IMR-90 (cell line): ENCODE measurements around the gene GPRC5D. TPM values are rescaled to one million over a fixed set of nuclear protein-coding genes. Genes with fewer than 3 reads are reported as not detected.

Experiments used
- ATAC-seq: fragments of 200-7000 bp; cut with Tn5 transposase; 2 replicates; pipeline ENCODE4 v1.9.1; 2020; ENCODE audit warnings: low read depth, mild to moderate bottlenecking, moderate library complexity
- BruUV-seq: library from RNA; stranded (reverse); fragments of 400-500 nt; replicated peaks from 2 replicates; lab custom pipeline; 2021; lab: Mats Ljungman, UMichigan
- CTCF ChIA-PET: fragments of 300-600 bp; formaldehyde crosslinking; extraction: SDS; loops from one replicate; lab custom pipeline; 2021; ENCODE audit warnings: antibody characterized with exemption; lab: Yijun Ruan, JAX
- POLR2A ChIA-PET: fragments of 300-600 bp; sonication (Branson Sonifier 250); formaldehyde crosslinking; loops from one replicate; lab custom pipeline; 2022; ENCODE audit warnings: antibody characterized with exemption; ENCODE audit not compliant: unreplicated experiment; lab: Charles Lee
- DNase-seq: peaks from one replicate; pipeline ENCODE4 v3.0.0; 2013
- H2AFZ ChIP-seq: replicated peaks from 2 replicates; pipeline ENCODE3; 2013; ENCODE audit warnings: low read length, mild to moderate bottlenecking; ENCODE audit not compliant: poor library complexity
- H2AK5ac ChIP-seq: 2 replicates; pipeline ENCODE4 v1.6.1; 2013; ENCODE audit warnings: low read depth, low read length, inconsistent platforms
- H2AK9ac ChIP-seq: replicated peaks from 2 replicates; pipeline ENCODE3; 2013; ENCODE audit warnings: mild to moderate bottlenecking, low read depth, low read length, moderate library complexity; ENCODE audit not compliant: poor library complexity
- H2BK120ac ChIP-seq: 2 replicates; pipeline ENCODE4 v1.6.1; 2013; ENCODE audit warnings: low read depth, low read length, inconsistent platforms
- H2BK15ac ChIP-seq: 3 replicates; pipeline ENCODE4 v1.6.1; 2013; ENCODE audit warnings: low read depth, low read length, inconsistent platforms
- H2BK20ac ChIP-seq: 2 replicates; pipeline ENCODE4 v1.6.1; 2013; ENCODE audit warnings: low read depth, mild to moderate bottlenecking, inconsistent platforms, low read length, moderate library complexity
- H2BK5ac ChIP-seq: 2 replicates; pipeline ENCODE4 v1.6.1; 2013; ENCODE audit warnings: mild to moderate bottlenecking, low read depth, low read length, inconsistent platforms; ENCODE audit not compliant: poor library complexity, severe bottlenecking
- H3K14ac ChIP-seq: replicated peaks from 2 replicates; pipeline ENCODE4 v1.6.1; 2013; ENCODE audit warnings: low read depth, low read length, inconsistent platforms
- H3K18ac ChIP-seq: 2 replicates; pipeline ENCODE4 v1.6.1; 2013; ENCODE audit warnings: low read depth, low read length, control low read depth
- H3K23ac ChIP-seq: 2 replicates; pipeline ENCODE4 v1.6.1; 2013; ENCODE audit warnings: low read depth, low read length, inconsistent platforms
- H3K27ac ChIP-seq: 2 replicates; pipeline ENCODE4 v1.5.1; 2013; ENCODE audit warnings: mild to moderate bottlenecking, control low read depth, low read length; ENCODE audit not compliant: insufficient read depth
- H3K27me3 ChIP-seq: 2 replicates; pipeline ENCODE4 v1.6.1; 2013; ENCODE audit warnings: low read length; ENCODE audit not compliant: control insufficient read depth, insufficient read depth
- H3K36me3 ChIP-seq: 2 replicates; pipeline ENCODE4 v1.6.1; 2013; ENCODE audit warnings: low read length, mixed read lengths; ENCODE audit not compliant: control insufficient read depth, insufficient read depth
- H3K4ac ChIP-seq: 2 replicates; pipeline ENCODE4 v1.6.1; 2013; ENCODE audit warnings: low read depth, low read length, inconsistent platforms
- H3K4me1 ChIP-seq: 2 replicates; pipeline ENCODE4 v1.6.1; 2013; ENCODE audit warnings: low read length, mixed read lengths; ENCODE audit not compliant: control insufficient read depth, insufficient read depth
- H3K4me2 ChIP-seq: 2 replicates; pipeline ENCODE4 v1.6.1; 2013; ENCODE audit warnings: low read depth, mild to moderate bottlenecking, control low read depth, low read length, moderate library complexity
- H3K4me3 ChIP-seq: 2 replicates; pipeline ENCODE4 v1.5.1; 2013; ENCODE audit warnings: low read depth, mild to moderate bottlenecking, control low read depth, low read length, moderate library complexity; ENCODE audit not compliant: insufficient read depth
- H3K56ac ChIP-seq: 2 replicates; pipeline ENCODE4 v1.6.1; 2013; ENCODE audit warnings: low read length, inconsistent platforms; ENCODE audit not compliant: insufficient read depth; ENCODE audit errors: extremely low read depth
- H3K79me1 ChIP-seq, 2 experiments: 2 replicates each; pipeline ENCODE4 v1.6.1; 2013; ENCODE audit warnings: low read length in 2 of 2, inconsistent platforms in 1 of 2, low read depth in 1 of 2
- H3K9ac ChIP-seq: 2 replicates; pipeline ENCODE4 v1.6.1; 2013; ENCODE audit warnings: low read depth, low read length, control low read depth
- H3K9me1 ChIP-seq: 2 replicates; pipeline ENCODE4 v1.6.1; 2013; ENCODE audit warnings: low read length, inconsistent platforms; ENCODE audit not compliant: insufficient read depth
- H3K9me3 ChIP-seq: 2 replicates; pipeline ENCODE4 v1.6.1; 2013; ENCODE audit warnings: low read length; ENCODE audit not compliant: control insufficient read depth, insufficient read depth
- H4K20me1 ChIP-seq: 2 replicates; pipeline ENCODE4 v1.6.1; 2013; ENCODE audit warnings: low read length, inconsistent platforms; ENCODE audit not compliant: insufficient read depth
- H4K5ac ChIP-seq: 2 replicates; pipeline ENCODE4 v1.6.1; 2013; ENCODE audit warnings: mild to moderate bottlenecking, low read depth, low read length, control low read depth
- H4K8ac ChIP-seq, 2 experiments: 2 replicates each; pipeline ENCODE4 v1.6.1; 2013; ENCODE audit warnings: low read depth in 2 of 2, low read length in 2 of 2, control low read depth in 1 of 2, inconsistent platforms in 1 of 2
- H4K91ac ChIP-seq: 2 replicates; pipeline ENCODE4 v1.6.1; 2013; ENCODE audit warnings: low read depth, low read length, inconsistent platforms; ENCODE audit not compliant: insufficient read depth
- CEBPB ChIP-seq: IDR thresholded peaks from 2 replicates; pipeline ENCODE4 v1.6.1; 2012; ENCODE audit warnings: low read depth, low read length, improper control_type of control experiment
- CTCF ChIP-seq: conservative IDR thresholded peaks from 2 replicates; pipeline ENCODE4 v1.5.1; 2012; ENCODE audit warnings: mild to moderate bottlenecking, low read depth, low read length, improper control_type of control experiment
- ELK1 ChIP-seq: fragments of 150-350 bp; IDR thresholded peaks from 2 replicates; pipeline ENCODE4 v1.6.1; 2016; ENCODE audit warnings: low read depth, mild to moderate bottlenecking, low read length, moderate library complexity, borderline replicate concordance
- FOS ChIP-seq: fragments of 150-350 bp; IDR thresholded peaks from 2 replicates; pipeline ENCODE4 v1.6.1; 2016; ENCODE audit warnings: low read depth, low read length
- MAFK ChIP-seq: IDR thresholded peaks from 2 replicates; pipeline ENCODE4 v1.6.1; 2012; ENCODE audit warnings: low read depth, low read length, improper control_type of control experiment
- MXI1 ChIP-seq: IDR thresholded peaks from 2 replicates; pipeline ENCODE4 v1.6.1; 2012; ENCODE audit warnings: low read depth, mild to moderate bottlenecking, low read length, moderate library complexity, borderline replicate concordance
- NFE2L2 ChIP-seq: fragments of 150-350 bp; IDR thresholded peaks from 2 replicates; pipeline ENCODE4 v1.6.1; 2016; ENCODE audit warnings: low read depth, mild to moderate bottlenecking, low read length
- POLR2A ChIP-seq: IDR thresholded peaks from 2 replicates; pipeline ENCODE4 v1.6.1; 2012; ENCODE audit warnings: mild to moderate bottlenecking, low read depth, low read length
- RAD21 ChIP-seq: IDR thresholded peaks from 2 replicates; pipeline ENCODE4 v1.6.1; 2012; ENCODE audit warnings: low read length, improper control_type of control experiment
- RCOR1 ChIP-seq: IDR thresholded peaks from 2 replicates; pipeline ENCODE4 v1.6.1; 2012; ENCODE audit warnings: mild to moderate bottlenecking, low read length, improper control_type of control experiment; ENCODE audit not compliant: insufficient replicate concordance
- RFX5 ChIP-seq: IDR thresholded peaks from 2 replicates; pipeline ENCODE4 v1.8.0; 2012; ENCODE audit warnings: low read depth, mild to moderate bottlenecking, low read length, moderate library complexity
- SMC3 ChIP-seq: fragments of 150-350 bp; IDR thresholded peaks from 2 replicates; pipeline ENCODE4 v1.6.1; 2016; ENCODE audit warnings: low read depth, mild to moderate bottlenecking, antibody characterized with exemption, low read length, moderate library complexity
- USF2 ChIP-seq: fragments of 150-350 bp; IDR thresholded peaks from 2 replicates; pipeline ENCODE4 v1.6.1; 2017; ENCODE audit warnings: mild to moderate bottlenecking, antibody characterized with exemption, low read length, low read depth
- WGBS, 2 experiments: methylation state at CpG; one replicate each; pipeline versions ENCODE4 v1.1.5 to v1.1.7; 2013; ENCODE audit warnings: missing lambda C conversion rate in 2 of 2; ENCODE audit not compliant: insufficient read length in 1 of 2; ENCODE audit errors: extremely low coverage in 2 of 2; 5-methylcytosine and 5-hydroxymethylcytosine counted together
- dilution Hi-C: fragments of 300-500 bp; cut with HindIII; formaldehyde crosslinking; loops from one replicate; pipeline ENCODE4 v1.14.3; 2018; ENCODE audit warnings: low sequenced_read_pairs; ENCODE audit not compliant: unreplicated experiment
- in situ Hi-C: fragments of 300-500 bp; cut with MboI; formaldehyde crosslinking; loops from 3 replicates; pipeline ENCODE4 v1.14.3; 2019; ENCODE audit warnings: low sequenced_read_pairs, inconsistent platforms, mixed read lengths
- intact Hi-C: fragments of 100-400 bp; cut with micrococcal nuclease; formaldehyde crosslinking; loops from 2 replicates; pipeline ENCODE4 v1.10.0; 2022
- polyA plus RNA-seq, 3 experiments: library from polyadenylated mRNA; depleted of rRNA; stranded (reverse); fragments of >200 nt; gene quantifications; 2 replicates each; pipeline ENCODE4 v1.2.3, GENCODE V29; 2012; ENCODE audit warnings: low replicate concordance in 1 of 3
- total RNA-seq: library from RNA; depleted of rRNA; stranded (reverse); fragments of >200 nt; gene quantifications from 2 replicates; pipeline ENCODE4 v1.2.3, GENCODE V29; 2012

GPRC5D gene
- total and polyA plus RNA-seq, 2 of the 4 experiments (the other 2 are of a cell fraction): not detected

GRCh38 chr12:12900786-12901157 lies 51.2 kb downstream of the GPRC5D start:
- peak overlapping the region; percentile 18 for H3K18ac ChIP-seq
- H3K79me1 ChIP-seq: peaks cover 26 to 74% of the 10 kb centered on the region in 2 experiments; a peak in 3 of 4 replicates
- H2BK20ac ChIP-seq: peak overlapping the region; percentile 86
- ATAC-seq (no peak), DNase-seq (no peak)
- ChIA-PET CTCF (interaction anchor here (0.6 kb wide), 1 partner anchor 62 kb away, joined by 7 read pairs; no protein-coding TSS in a partner anchor), POLR2A (no interaction called here)
- H3K27me3 ChIP-seq: no peaks in the 10 kb centered on the region
- H2BK15ac ChIP-seq: peak overlapping the region; percentile 78; the same call in 1 of the 3 replicates
- H3K4ac ChIP-seq: peak overlapping the region; percentile 91
- peak overlapping the region in 1 of 2 experiments; percentile 63; a peak in 3 of 4 replicates for H4K8ac ChIP-seq
- dilution Hi-C loops: no loop called here
- H3K9ac ChIP-seq: no peak overlapping the region
- no CpG with 5 or more reads among the region's 2 CpGs for WGBS, 2 experiments
- no peak overlapping the region for H2AFZ ChIP-seq
- TF ChIP-seq MXI1 (no peak), RFX5 (no peak), RAD21 (no peak), NFE2L2 (no peak), ELK1 (no peak), USF2 (no peak), POLR2A (no peak), CTCF (no peak), MAFK (no peak), CEBPB (no peak), FOS (no peak), RCOR1 (no peak), SMC3 (no peak)
- H3K9me3 ChIP-seq: no peaks in the 10 kb centered on the region
- H3K56ac ChIP-seq: no peak overlapping the region
- H2AK9ac ChIP-seq: peak overlapping the region; percentile 6
- intact Hi-C loops: no loop called here
- no peak overlapping the region for H3K23ac ChIP-seq
- peak overlapping the region; percentile 18; the same call in 1 of the 2 replicates for H4K5ac ChIP-seq
- TSS peak; percentile 84 for BruUV-seq
- peaks cover 15% of the 10 kb centered on the region; the same call in 1 of the 2 replicates for H3K36me3 ChIP-seq
- H4K91ac ChIP-seq: peak overlapping the region; percentile 85
- no peak overlapping the region for H3K4me2 ChIP-seq
- H3K27ac ChIP-seq: peak overlapping the region; percentile 40
- in situ Hi-C loops: loop anchor here (25.0 kb wide), 1 partner anchor 637 kb away; no protein-coding TSS in a partner anchor
- H3K4me1 ChIP-seq: peaks cover 30% of the 10 kb centered on the region
- H4K20me1 ChIP-seq: peaks cover 36% of the 10 kb centered on the region
- peak overlapping the region; percentile 88 for H2AK5ac ChIP-seq
- H3K9me1 ChIP-seq: peaks cover 35% of the 10 kb centered on the region
- peak overlapping the region; percentile 79 for H3K14ac ChIP-seq
- H2BK120ac ChIP-seq: peak overlapping the region; percentile 84
- H2BK5ac ChIP-seq: peak overlapping the region; percentile 35
- no peak overlapping the region for H3K4me3 ChIP-seq
